AG09319 (cell line): ENCODE data around the gene AGPS.

Experiments used
- DNase-seq: peaks from one replicate; pipeline ENCODE4 v3.0.0-alpha.2; 2010; ENCODE audit warnings: low read depth; ENCODE audit errors: extremely low read depth
- CTCF ChIP-seq: IDR thresholded peaks from 2 replicates; pipeline ENCODE4 v1.5.1; 2011; ENCODE audit warnings: low read depth, mild to moderate bottlenecking, inconsistent platforms, low read length, moderate library complexity

The AGPS gene

GRCh38 chr2:177489719-177490301, 97.2 kb downstream of the AGPS start:
- no peak for DNase-seq
- TF ChIP-seq CTCF: peak; percentile 59

GRCh38 chr2:177495945-177496344, 103.4 kb downstream of the AGPS start:
- DNase-seq: no peak
- no peak for TF ChIP-seq CTCF

- TF ChIP-seq CTCF: no peak
- DNase-seq: no peak
Observed at GRCh38 chr2:177496921-177497320, 104.3 kb downstream of the AGPS start.

GRCh38 chr2:177501186-177501585, 108.6 kb downstream of the AGPS start:
- DNase-seq: no peak
- TF ChIP-seq CTCF: no peak

- DNase-seq: no peak
- TF ChIP-seq CTCF: no peak
Observed at GRCh38 chr2:177506505-177506904, 113.9 kb downstream of the AGPS start.

- TF ChIP-seq CTCF: no peak
- DNase-seq: no peak
Observed at GRCh38 chr2:177506998-177507397, 114.4 kb downstream of the AGPS start.

- no peak for TF ChIP-seq CTCF
- no peak for DNase-seq
Observed at GRCh38 chr2:177516824-177517544, 124.4 kb downstream of the AGPS start.
